ENCODE measurements around the gene TMEM184C.

- TF ChIP-seq CTCF (IDR thresholded peaks at IDR 0.05): no peak
- no peak for TF ChIP-seq POLR2A (IDR thresholded peaks at IDR 0.05)
Measured at GRCh38 chr4:147717878-147718277, 100.7 kb downstream of the TMEM184C start.
